HEK293 (cell line): ENCODE data around the gene GMPPA.
A peak's percentile ranks its signal among the peaks of the same experiment; 100 is the strongest.

Experiments
- GLIS2 ChIP-seq: fragments of 450-650 bp; formaldehyde crosslinking; IDR thresholded peaks from 2 replicates; pipeline ENCODE4 v1.5.1; 2016; ENCODE audit warnings: missing biosample characterization, missing genetic modification characterization
- HIC1 ChIP-seq: fragments of 450-650 bp; formaldehyde crosslinking; IDR thresholded peaks from 2 replicates; pipeline ENCODE4 v1.5.1; 2016; ENCODE audit warnings: missing biosample characterization, missing genetic modification characterization
- HOXC10 ChIP-seq: sonication (generic); formaldehyde crosslinking; IDR thresholded peaks from 2 replicates; pipeline ENCODE4 v1.8.1; 2023; ENCODE audit warnings: mild to moderate bottlenecking, missing genetic modification reagents
- INSM2 ChIP-seq: fragments of 450-650 bp; formaldehyde crosslinking; IDR thresholded peaks from 2 replicates; pipeline ENCODE4 v1.5.1; 2016; ENCODE audit warnings: missing biosample characterization, missing genetic modification characterization
- PBX3 ChIP-seq: sonication (generic); formaldehyde crosslinking; IDR thresholded peaks from 2 replicates; pipeline ENCODE4 v1.8.1; 2022; ENCODE audit warnings: mild to moderate bottlenecking, moderate library complexity, missing genetic modification reagents
- YY2 ChIP-seq: fragments of 450-650 bp; formaldehyde crosslinking; IDR thresholded peaks from 2 replicates; pipeline ENCODE4 v1.5.1; 2016; ENCODE audit warnings: missing biosample characterization, missing genetic modification characterization
- ZBTB26 ChIP-seq: fragments of 450-650 bp; formaldehyde crosslinking; optimal IDR thresholded peaks from 2 replicates; pipeline ENCODE3; 2016; ENCODE audit warnings: missing biosample characterization, mild to moderate bottlenecking, missing genetic modification characterization
- ZBTB7A ChIP-seq: fragments of 450-650 bp; formaldehyde crosslinking; IDR thresholded peaks from 2 replicates; pipeline ENCODE4 v1.5.1; 2016; ENCODE audit warnings: low read depth, missing biosample characterization, missing genetic modification characterization
- ZEB2 ChIP-seq: fragments of 450-650 bp; formaldehyde crosslinking; IDR thresholded peaks from 2 replicates; pipeline ENCODE4 v1.5.1; 2016; ENCODE audit warnings: missing biosample characterization, missing genetic modification characterization
- ZFP41 ChIP-seq: fragments of 450-650 bp; formaldehyde crosslinking; IDR thresholded peaks from 2 replicates; pipeline ENCODE4 v1.5.1; 2016; ENCODE audit warnings: missing biosample characterization, missing genetic modification characterization, borderline replicate concordance
- ZNF112 ChIP-seq: fragments of 450-650 bp; formaldehyde crosslinking; IDR thresholded peaks from 2 replicates; pipeline ENCODE4 v1.5.0; 2017; ENCODE audit warnings: missing biosample characterization, missing genetic modification characterization
- ZNF18 ChIP-seq: fragments of 450-650 bp; formaldehyde crosslinking; IDR thresholded peaks from 2 replicates; pipeline ENCODE4 v1.5.1; 2016; ENCODE audit warnings: missing biosample characterization, missing genetic modification characterization
- ZNF2 ChIP-seq: fragments of 450-650 bp; formaldehyde crosslinking; IDR thresholded peaks from 2 replicates; pipeline ENCODE4 v1.5.1; 2016; ENCODE audit warnings: missing biosample characterization, missing genetic modification characterization
- ZNF211 ChIP-seq: fragments of 450-650 bp; formaldehyde crosslinking; IDR thresholded peaks from 2 replicates; pipeline ENCODE4 v1.5.1; 2016; ENCODE audit warnings: low read depth, missing biosample characterization, missing genetic modification characterization
- ZNF214 ChIP-seq: fragments of 450-650 bp; formaldehyde crosslinking; IDR thresholded peaks from 2 replicates; pipeline ENCODE4 v1.5.1; 2017; ENCODE audit warnings: missing biosample characterization, mild to moderate bottlenecking, missing genetic modification characterization, borderline replicate concordance
- ZNF404 ChIP-seq: fragments of 450-650 bp; formaldehyde crosslinking; IDR thresholded peaks from 2 replicates; pipeline ENCODE4 v1.5.1; 2017; ENCODE audit warnings: missing biosample characterization, missing genetic modification characterization
- ZNF423 ChIP-seq: fragments of 450-650 bp; formaldehyde crosslinking; IDR thresholded peaks from 2 replicates; pipeline ENCODE4 v1.5.1; 2016; ENCODE audit warnings: missing biosample characterization, missing genetic modification characterization
- ZNF426 ChIP-seq: fragments of 450-650 bp; formaldehyde crosslinking; IDR thresholded peaks from 2 replicates; pipeline ENCODE4 v1.5.1; 2017; ENCODE audit warnings: missing biosample characterization, missing genetic modification characterization, mild to moderate bottlenecking, inconsistent platforms, moderate library complexity
- ZNF518A ChIP-seq: fragments of 450-650 bp; formaldehyde crosslinking; conservative IDR thresholded peaks from 2 replicates; pipeline ENCODE4 v1.5.1; 2016; ENCODE audit warnings: low read depth, missing biosample characterization, missing genetic modification characterization
- ZNF530 ChIP-seq: fragments of 450-650 bp; formaldehyde crosslinking; IDR thresholded peaks from 2 replicates; pipeline ENCODE4 v1.5.1; 2016; ENCODE audit warnings: low read depth, missing biosample characterization, missing genetic modification characterization
- ZNF555 ChIP-seq: fragments of 450-650 bp; formaldehyde crosslinking; conservative IDR thresholded peaks from 2 replicates; pipeline ENCODE4 v1.5.1; 2017; ENCODE audit warnings: missing biosample characterization, mild to moderate bottlenecking, missing genetic modification characterization, inconsistent platforms
- ZNF571 ChIP-seq: fragments of 450-650 bp; formaldehyde crosslinking; IDR thresholded peaks from 2 replicates; pipeline ENCODE4 v1.5.0; 2017; ENCODE audit warnings: missing biosample characterization, missing genetic modification characterization
- ZNF623 ChIP-seq: fragments of 450-650 bp; formaldehyde crosslinking; IDR thresholded peaks from 2 replicates; pipeline ENCODE4 v1.5.1; 2016; ENCODE audit warnings: missing biosample characterization, missing genetic modification characterization
- ZNF658 ChIP-seq: fragments of 450-650 bp; formaldehyde crosslinking; IDR thresholded peaks from 2 replicates; pipeline ENCODE4; 2016; ENCODE audit warnings: missing biosample characterization, missing genetic modification characterization
- ZNF664 ChIP-seq: fragments of 450-650 bp; formaldehyde crosslinking; IDR thresholded peaks from 2 replicates; pipeline ENCODE4 v1.5.1; 2016; ENCODE audit warnings: missing biosample characterization, missing genetic modification characterization
- ZNF677 ChIP-seq: fragments of 450-650 bp; IDR thresholded peaks from 2 replicates; pipeline ENCODE4 v1.5.0; 2018; ENCODE audit warnings: missing biosample characterization, mild to moderate bottlenecking, missing genetic modification characterization, moderate library complexity
- ZNF830 ChIP-seq: fragments of 450-650 bp; IDR thresholded peaks from 2 replicates; pipeline ENCODE4 v1.5.0; 2018; ENCODE audit warnings: missing biosample characterization, missing genetic modification characterization, low read depth, mild to moderate bottlenecking, moderate library complexity
- ZSCAN23 ChIP-seq: fragments of 450-650 bp; formaldehyde crosslinking; IDR thresholded peaks from 2 replicates; pipeline ENCODE4 v1.5.1; 2016; ENCODE audit warnings: missing biosample characterization, missing genetic modification characterization

The GMPPA gene

GRCh38 chr2:219541611-219542180, 43.0 kb downstream of the GMPPA start (continued):
- no peak for TF ChIP-seq ZNF214 (tag by site-specific recombination)
- no peak for TF ChIP-seq ZNF658 (tag by site-specific recombination)
- peak; percentile 96 for TF ChIP-seq ZEB2
- TF ChIP-seq HOXC10 (CRISPR knock-in tag), result no peak
- TF ChIP-seq ZNF211 (tag by site-specific recombination), result no peak
- no peak for TF ChIP-seq ZNF664
- peak; percentile 100 for TF ChIP-seq ZNF2 (tag by site-specific recombination)
- no peak for TF ChIP-seq ZNF571 (tag by site-specific recombination)
- no peak for TF ChIP-seq ZNF18 (tag by site-specific recombination)
- no peak for TF ChIP-seq PBX3
- no peak for TF ChIP-seq ZNF555 (tag by site-specific recombination)
- no peak for TF ChIP-seq ZNF530 (tag by site-specific recombination)
- no peak for TF ChIP-seq ZNF830
- no peak for TF ChIP-seq ZNF423 (tag by site-specific recombination)
- TF ChIP-seq INSM2 (tag by site-specific recombination), result no peak
- peak; percentile 54 for TF ChIP-seq ZBTB26 (tag by site-specific recombination)
- no peak for TF ChIP-seq ZSCAN23 (tag by site-specific recombination)
- peak; percentile 34; the same call in 1 of the 2 replicates for TF ChIP-seq ZNF623 (tag by site-specific recombination)
- TF ChIP-seq ZBTB7A (tag by site-specific recombination), result peak; percentile 73
- peak; percentile 61; the same call in 1 of the 2 replicates for TF ChIP-seq GLIS2
- TF ChIP-seq ZFP41 (tag by site-specific recombination), result no peak
- no peak for TF ChIP-seq YY2 (tag by site-specific recombination)
- TF ChIP-seq ZNF404 (tag by site-specific recombination), result no peak
- TF ChIP-seq ZNF518A, result no peak
- TF ChIP-seq ZNF112 (tag by site-specific recombination), result no peak
- TF ChIP-seq ZNF677 (tag by site-specific recombination), result no peak
- TF ChIP-seq ZNF426 (tag by site-specific recombination), result no peak
- peak; percentile 87 for TF ChIP-seq HIC1 (tag by site-specific recombination)
